GM21619 (cell line): Measurements from ENCODE around the gene CHTOP.
"Not testable (repeated sequence)": the region's sequence is repeated elsewhere in the genome, so short reads cannot be mapped to it uniquely, and the experiment has no call there.

Experiments used
- ATAC-seq: cut with Tn5 transposase; IDR thresholded peaks from one replicate; pipeline ENCODE4 v1.9.1; 2021; ENCODE audit not compliant: unreplicated experiment

Gene CHTOP

GRCh38 chr1:153658400-153659174 is 24.7 kb downstream of the CHTOP start, which contains the start of gene SNAPIN:
TSS of gene SNAPIN (plus strand) at chr1:153658703. CDS start at chr1:153658744, 41 bp downstream.
- peak; percentile 87 for ATAC-seq

- ATAC-seq, result no peak
These were observed 25.3 kb downstream of the CHTOP start for GRCh38 chr1:153659175-153659534.

GRCh38 chr1:153659656-153660055 is 25.8 kb downstream of the CHTOP start:
- ATAC-seq, result no peak

- no peak for ATAC-seq
These were observed 27.3 kb downstream of the CHTOP start for GRCh38 chr1:153661111-153661708.

- ATAC-seq, result no peak
These were observed 28.4 kb downstream of the CHTOP start for GRCh38 chr1:153662269-153662668.

GRCh38 chr1:153663211-153663610 is 29.3 kb downstream of the CHTOP start:
- ATAC-seq, result no peak

GRCh38 chr1:153667439-153667838 is 33.6 kb downstream of the CHTOP start:
- ATAC-seq, result no peak

GRCh38 chr1:153668672-153669071 is 34.8 kb downstream of the CHTOP start:
- not testable (repeated sequence) for ATAC-seq

GRCh38 chr1:153669606-153670005 is 35.7 kb downstream of the CHTOP start:
- ATAC-seq, result no peak

GRCh38 chr1:153670257-153670858 is 36.5 kb downstream of the CHTOP start:
- no peak for ATAC-seq

- peak; percentile 94 for ATAC-seq
These were observed 37.2 kb downstream of the CHTOP start, which contains the start of gene ILF2 for GRCh38 chr1:153670859-153671627. TSS of gene ILF2 (minus strand) at chr1:153670993. CDS start at chr1:153670922, 71 bp downstream.

- ATAC-seq, result peak; percentile 11
These were observed 37.9 kb downstream of the CHTOP start for GRCh38 chr1:153671628-153672353.

- ATAC-seq, result no peak
These were observed 39.6 kb downstream of the CHTOP start for GRCh38 chr1:153673511-153673910.

GRCh38 chr1:153677718-153678518 is 44.1 kb downstream of the CHTOP start:
- no peak for ATAC-seq

GRCh38 chr1:153678519-153679336 is 44.9 kb downstream of the CHTOP start, which contains the start of gene NPR1:
TSS of gene NPR1 (plus strand) at chr1:153678688. CDS start at chr1:153679109, 421 bp downstream.
- ATAC-seq, result no peak

GRCh38 chr1:153679337-153680119 is 45.7 kb downstream of the CHTOP start:
- no peak for ATAC-seq

- ATAC-seq, result no peak
These were observed 46.2 kb downstream of the CHTOP start for GRCh38 chr1:153680120-153680403.

GRCh38 chr1:153682730-153683129 is 48.9 kb downstream of the CHTOP start:
- no peak for ATAC-seq
